Smooth muscle cell (in vitro differentiated cells): ENCODE measurements around the gene FLT3LG. TPM values are rescaled to one million over a fixed set of nuclear protein-coding genes. Genes with fewer than 3 reads are reported as not detected.

Source experiments
- DNase-seq: peaks from one replicate; lab custom pipeline; 2025; ENCODE audit not compliant: unreplicated experiment; lab: John Stamatoyannopoulos, UW
- H2AFZ ChIP-seq: fragments of 200-600 bp; sonication (generic); 2 replicates; pipeline ENCODE4 v1.6.0; 2016; ENCODE audit warnings: antibody characterized with exemption, low read depth, mild to moderate bottlenecking
- H3F3A ChIP-seq: fragments of 200-600 bp; sonication (generic); 2 replicates; pipeline ENCODE4 v1.6.0; 2017; ENCODE audit warnings: antibody characterized with exemption, low read depth
- H3K27ac ChIP-seq: fragments of 200-600 bp; sonication (generic); 2 replicates; pipeline ENCODE4 v1.5.1; 2016; ENCODE audit warnings: low read depth, mild to moderate bottlenecking
- H3K27me3 ChIP-seq: fragments of 200-600 bp; sonication (generic); 2 replicates; pipeline ENCODE4 v1.6.1; 2016; ENCODE audit warnings: low read depth, mild to moderate bottlenecking
- H3K36me3 ChIP-seq: fragments of 200-600 bp; sonication (generic); 2 replicates; pipeline ENCODE4 v1.5.1; 2016; ENCODE audit warnings: low read depth
- H3K4me1 ChIP-seq: fragments of 200-600 bp; sonication (generic); 2 replicates; pipeline ENCODE4 v1.5.1; 2016; ENCODE audit warnings: low read depth
- H3K4me2 ChIP-seq: fragments of 200-600 bp; sonication (generic); 2 replicates; pipeline ENCODE4 v1.6.0; 2016; ENCODE audit warnings: mild to moderate bottlenecking
- H3K4me3 ChIP-seq: fragments of 200-600 bp; sonication (generic); 2 replicates; pipeline ENCODE4 v1.5.1; 2016; ENCODE audit warnings: mild to moderate bottlenecking
- H3K79me2 ChIP-seq: fragments of 200-600 bp; sonication (generic); 2 replicates; pipeline ENCODE4 v1.6.0; 2016; ENCODE audit warnings: low read depth, mild to moderate bottlenecking
- H3K9ac ChIP-seq: fragments of 200-600 bp; sonication (generic); 2 replicates; pipeline ENCODE4 v1.6.0; 2016; ENCODE audit warnings: low read depth
- H3K9me3 ChIP-seq: fragments of 200-600 bp; sonication (generic); replicated peaks from 2 replicates; pipeline ENCODE4 v1.5.1; 2016; ENCODE audit warnings: low read depth
- H4K20me1 ChIP-seq: fragments of 200-600 bp; sonication (generic); 2 replicates; pipeline ENCODE4 v1.6.0; 2016; ENCODE audit warnings: low read depth
- WGBS: methylation state at CpG from one replicate; pipeline ENCODE4 v1.1.7; 2016; ENCODE audit warnings: low lambda C conversion rate; 5-methylcytosine and 5-hydroxymethylcytosine counted together
- polyA plus RNA-seq: library from polyadenylated mRNA; unstranded; fragments of >200 nt; fragmentation: Nextera tagmentation; extraction: Ambion mirVana; gene quantifications from 2 replicates; pipeline ENCODE4 v1.2.1, GENCODE V29; 2016
- total RNA-seq: library from RNA; depleted of rRNA; stranded (reverse); fragments of >200 nt; gene quantifications from 2 replicates; pipeline ENCODE4 v1.2.3, GENCODE V29; 2014
- TF ChIP-seq, protein P1 (sequence below): fragments of 200-600 bp; sonication (generic); IDR thresholded peaks from 2 replicates; pipeline ENCODE4 v1.5.1; 2017; ENCODE audit warnings: borderline replicate concordance, mild to moderate bottlenecking, antibody characterized with exemption; ENCODE audit not compliant: insufficient read depth, poor library complexity, severe bottlenecking

The FLT3LG gene
- total and polyA plus RNA-seq, 2 experiments from 2014 or later = 0.45 to 2.0 TPM

DNA sequence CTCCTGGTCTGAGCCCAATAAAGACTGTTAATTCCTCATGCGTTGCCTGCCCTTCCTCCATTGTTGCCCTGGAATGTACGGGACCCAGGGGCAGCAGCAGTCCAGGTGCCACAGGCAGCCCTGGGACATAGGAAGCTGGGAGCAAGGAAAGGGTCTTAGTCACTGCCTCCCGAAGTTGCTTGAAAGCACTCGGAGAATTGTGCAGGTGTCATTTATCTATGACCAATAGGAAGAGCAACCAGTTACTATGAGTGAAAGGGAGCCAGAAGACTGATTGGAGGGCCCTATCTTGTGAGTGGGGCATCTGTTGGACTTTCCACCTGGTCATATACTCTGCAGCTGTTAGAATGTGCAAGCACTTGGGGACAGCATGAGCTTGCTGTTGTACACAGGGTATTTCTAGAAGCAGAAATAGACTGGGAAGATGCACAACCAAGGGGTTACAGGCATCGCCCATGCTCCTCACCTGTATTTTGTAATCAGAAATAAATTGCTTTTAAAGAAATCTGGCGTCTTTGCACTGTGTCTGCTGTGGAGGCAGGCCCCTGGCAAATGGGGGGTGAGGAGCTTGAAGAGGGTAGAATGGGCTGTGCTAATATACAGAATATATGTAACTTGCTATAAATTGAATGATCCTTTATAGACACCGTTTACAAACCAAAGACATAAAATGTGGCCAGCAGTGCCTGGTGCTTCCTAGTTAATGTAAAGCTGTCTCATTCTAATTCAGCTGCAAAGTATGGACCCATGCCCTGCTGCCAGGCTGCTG lies 18.0 kb downstream of the FLT3LG start:
- Histone ChIP-seq H3F3A (peaks cover 53% of the 10 kb centered on the region), H3K9ac (no peak overlapping the region), H4K20me1 (peaks cover 55% of the 10 kb centered on the region), H3K4me2 (no peak overlapping the region), H3K4me3 (no peak overlapping the region), H2AFZ (no peak overlapping the region), H3K36me3 (no peaks in the 10 kb centered on the region), H3K27ac (peak overlapping the region; percentile 4), H3K27me3 (no peaks in the 10 kb centered on the region), H3K79me2 (peaks cover 44% of the 10 kb centered on the region), H3K9me3 (no peaks in the 10 kb centered on the region), H3K4me1 (peaks cover 13% of the 10 kb centered on the region)
- 96% methylated on average over 7 of the region's 7 CpGs for WGBS
- DNase-seq = no peak
- TF ChIP-seq, protein P1, sequence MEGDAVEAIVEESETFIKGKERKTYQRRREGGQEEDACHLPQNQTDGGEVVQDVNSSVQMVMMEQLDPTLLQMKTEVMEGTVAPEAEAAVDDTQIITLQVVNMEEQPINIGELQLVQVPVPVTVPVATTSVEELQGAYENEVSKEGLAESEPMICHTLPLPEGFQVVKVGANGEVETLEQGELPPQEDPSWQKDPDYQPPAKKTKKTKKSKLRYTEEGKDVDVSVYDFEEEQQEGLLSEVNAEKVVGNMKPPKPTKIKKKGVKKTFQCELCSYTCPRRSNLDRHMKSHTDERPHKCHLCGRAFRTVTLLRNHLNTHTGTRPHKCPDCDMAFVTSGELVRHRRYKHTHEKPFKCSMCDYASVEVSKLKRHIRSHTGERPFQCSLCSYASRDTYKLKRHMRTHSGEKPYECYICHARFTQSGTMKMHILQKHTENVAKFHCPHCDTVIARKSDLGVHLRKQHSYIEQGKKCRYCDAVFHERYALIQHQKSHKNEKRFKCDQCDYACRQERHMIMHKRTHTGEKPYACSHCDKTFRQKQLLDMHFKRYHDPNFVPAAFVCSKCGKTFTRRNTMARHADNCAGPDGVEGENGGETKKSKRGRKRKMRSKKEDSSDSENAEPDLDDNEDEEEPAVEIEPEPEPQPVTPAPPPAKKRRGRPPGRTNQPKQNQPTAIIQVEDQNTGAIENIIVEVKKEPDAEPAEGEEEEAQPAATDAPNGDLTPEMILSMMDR = no peak

DNA sequence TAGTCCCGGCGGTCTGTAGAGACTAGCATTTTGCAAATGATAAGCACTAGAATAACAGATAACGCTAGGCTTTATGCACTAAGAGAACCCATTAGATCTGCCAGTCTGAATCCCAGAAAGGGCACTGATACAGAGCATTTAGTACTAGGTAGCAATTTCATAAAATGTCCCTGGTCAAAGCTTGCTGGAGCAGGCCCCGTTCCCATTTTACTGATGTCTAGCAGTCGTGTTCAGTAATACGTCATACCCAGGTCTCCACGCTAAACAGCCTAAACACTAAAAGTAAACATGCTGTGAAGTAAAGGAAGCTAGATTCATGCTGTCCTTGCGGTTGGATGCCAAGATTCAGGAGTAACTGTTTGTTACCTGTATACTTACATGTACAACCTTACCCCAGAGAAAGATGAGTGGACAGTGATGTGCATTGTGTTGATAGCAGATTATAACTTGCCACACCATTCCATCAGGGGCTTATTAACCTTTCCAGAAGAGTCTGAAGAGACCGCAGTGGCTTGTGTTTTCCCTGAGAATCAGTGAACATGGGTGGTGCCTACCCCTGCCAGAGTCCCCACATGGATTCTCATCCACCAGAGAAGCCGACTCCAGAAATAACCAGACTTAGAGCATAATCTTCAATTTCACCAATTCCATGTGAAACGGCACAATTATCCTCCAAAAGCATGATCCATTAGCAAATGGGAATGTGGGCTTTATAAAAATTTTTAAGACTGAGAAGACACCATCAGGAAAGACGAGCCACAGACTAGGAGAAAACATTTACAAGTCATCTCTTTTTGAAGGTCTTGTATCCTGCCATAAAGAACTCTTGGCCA lies 18.8 kb downstream of the FLT3LG start:
- Histone ChIP-seq H3K4me2 (no peak overlapping the region), H3K9me3 (no peaks in the 10 kb centered on the region), H3K27ac (peak overlapping the region; percentile 4), H3K4me1 (peaks cover 18% of the 10 kb centered on the region), H4K20me1 (peaks cover 60% of the 10 kb centered on the region), H3K9ac (no peak overlapping the region), H3K4me3 (no peak overlapping the region), H3K36me3 (no peaks in the 10 kb centered on the region), H3K79me2 (peaks cover 48% of the 10 kb centered on the region), H3K27me3 (no peaks in the 10 kb centered on the region), H3F3A (peaks cover 53% of the 10 kb centered on the region), H2AFZ (no peak overlapping the region)
- WGBS = 86% methylated on average over 12 of the region's 12 CpGs
- no peak for DNase-seq
- TF ChIP-seq, protein P1 = no peak

DNA sequence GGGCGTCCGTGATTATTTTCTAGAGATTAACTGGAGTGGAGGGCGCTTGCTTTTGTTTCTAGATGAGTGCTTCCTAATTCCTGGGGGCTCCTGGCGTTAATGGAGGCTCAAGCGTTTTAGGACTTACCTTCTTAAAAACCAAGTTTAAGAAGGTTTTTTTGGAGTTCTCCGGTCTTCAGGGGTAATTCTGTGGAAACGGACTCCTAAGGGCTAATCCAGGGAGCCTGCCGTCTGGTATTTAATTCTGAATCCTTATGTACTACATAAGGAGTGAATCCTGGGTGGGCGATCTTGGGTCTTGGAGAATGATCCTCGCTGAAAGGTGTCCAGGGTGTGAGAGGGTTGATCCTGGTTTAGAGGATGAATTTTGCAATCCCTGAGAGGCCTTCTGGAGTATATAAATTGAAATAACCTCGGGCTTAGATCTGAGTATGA lies 22.6 kb downstream of the FLT3LG start:
- 1% methylated on average over 11 of the region's 11 CpGs for WGBS
- peaks cover 48% of the 10 kb centered on the region for H4K20me1 ChIP-seq
- H3K9ac ChIP-seq = peak overlapping the region; percentile 98
- H3K27me3 ChIP-seq = no peaks in the 10 kb centered on the region
- H3K79me2 ChIP-seq = peaks cover 24% of the 10 kb centered on the region
- TF ChIP-seq, protein P1 = no peak
- H3K4me2 ChIP-seq = peak overlapping the region; percentile 97
- no peak for DNase-seq
- H3F3A ChIP-seq = peaks cover 42% of the 10 kb centered on the region
- peak overlapping the region; percentile 95 for H3K4me3 ChIP-seq
- peak overlapping the region; percentile 86 for H3K27ac ChIP-seq
- H2AFZ ChIP-seq = peak overlapping the region; percentile 16
- H3K4me1 ChIP-seq = peaks cover 15% of the 10 kb centered on the region
- peaks cover 5% of the 10 kb centered on the region for H3K36me3 ChIP-seq
- H3K9me3 ChIP-seq = no peaks in the 10 kb centered on the region
